CD4-positive, alpha-beta T cell (primary cell): Measurements from ENCODE around the gene SRA1. TPM values are rescaled to one million over a fixed set of nuclear protein-coding genes. Genes with fewer than 3 reads are reported as not detected.
A peak's percentile ranks its signal among the peaks of the same experiment; 100 is the strongest.

ENCODE experiments used
- ATAC-seq: fragments of 200-7000 bp; cut with Tn5 transposase; one replicate; pipeline ENCODE4 v1.10.0; 2022; ENCODE audit warnings: mild to moderate bottlenecking; ENCODE audit not compliant: poor library complexity
- CTCF ChIA-PET: fragments of 350-600 bp; sonication (Branson Sonifier 250); formaldehyde crosslinking; loops from one replicate; lab custom pipeline; 2021; ENCODE audit warnings: antibody characterized with exemption, inconsistent platforms; lab: Charles Lee
- POLR2A ChIA-PET: fragments of 350-600 bp; sonication (Branson Sonifier 250); formaldehyde crosslinking; loops from one replicate; lab custom pipeline; 2021; ENCODE audit warnings: antibody characterized with exemption, inconsistent platforms; lab: Charles Lee
- DNase-seq, 14 experiments: peaks; one replicate each; pipeline ENCODE4 v3.0.0-alpha.2; 2013 to 2020; ENCODE audit warnings: mixed read lengths in 2 of 14
- H3K27ac ChIP-seq, 2 donors: one replicate each; pipeline versions ENCODE4 v1.5.1 to v1.7.0; 2013; ENCODE audit warnings: low read length in 2 of 2, low read depth in 1 of 2, mild to moderate bottlenecking in 1 of 2
- H3K27me3 ChIP-seq, 2 experiments: 1 replicate in 1 of 2; 2 replicates in 1 of 2; pipeline versions ENCODE4 v1.6.1 to v1.7.0; 2013; ENCODE audit warnings: low read length in 2 of 2, control low read depth in 1 of 2, mild to moderate bottlenecking in 1 of 2, moderate library complexity in 1 of 2; ENCODE audit not compliant: insufficient read depth in 2 of 2, control insufficient read depth in 1 of 2
- H3K36me3 ChIP-seq: one replicate; pipeline ENCODE4 v1.6.1; 2013; ENCODE audit warnings: low read length, control low read depth; ENCODE audit not compliant: insufficient read depth
- H3K4me1 ChIP-seq: one replicate; pipeline ENCODE4 v1.6.1; 2013; ENCODE audit warnings: low read length, control low read depth; ENCODE audit not compliant: insufficient read depth
- H3K4me3 ChIP-seq: one replicate; pipeline ENCODE4 v1.5.1; 2013; ENCODE audit warnings: mild to moderate bottlenecking, low read length, moderate library complexity
- H3K9me3 ChIP-seq, 2 experiments: 1 replicate in 1 of 2; 2 replicates in 1 of 2; pipeline versions ENCODE4 v1.6.1 to v1.7.0; 2013; ENCODE audit warnings: low read length in 2 of 2, mild to moderate bottlenecking in 2 of 2, control low read depth in 1 of 2, moderate library complexity in 1 of 2; ENCODE audit not compliant: control insufficient read depth in 1 of 2, insufficient read depth in 1 of 2
- H3K27ac Mint-ChIP-seq: one replicate; pipeline ENCODE4 v1.8.0; 2020; ENCODE audit warnings: mixed read lengths
- H3K27me3 Mint-ChIP-seq: one replicate; pipeline ENCODE4 v1.8.0; 2021; ENCODE audit warnings: mixed read lengths
- H3K36me3 Mint-ChIP-seq: one replicate; pipeline ENCODE4 v1.8.0; 2021; ENCODE audit warnings: low read depth, mixed read lengths
- H3K4me1 Mint-ChIP-seq: one replicate; pipeline ENCODE4 v1.8.0; 2021; ENCODE audit warnings: low read depth, mixed read lengths
- H3K4me3 Mint-ChIP-seq: one replicate; pipeline ENCODE4 v1.8.0; 2020; ENCODE audit warnings: mild to moderate bottlenecking, mixed read lengths
- H3K9me3 Mint-ChIP-seq: one replicate; pipeline ENCODE4 v1.8.0; 2020; ENCODE audit warnings: mixed read lengths
- CTCF ChIP-seq: fragments of 200-600 bp; IDR thresholded peaks from one replicate; pipeline ENCODE4 v1.8.0; 2022; ENCODE audit warnings: antibody characterized with exemption, mild to moderate bottlenecking
- intact Hi-C, 2 experiments: fragments of 100-400 bp; cut with DNase I in 1 of 2; cut with micrococcal nuclease in 1 of 2; formaldehyde crosslinking; loops; one replicate each; pipeline versions ENCODE4 v1.15.1 to v1.9.0; 2023 to 2025; cut with DNase I, micrococcal nuclease
- total RNA-seq, 174 experiments: library from RNA in 2 of 174; stranded (reverse) in 2 of 174; gene quantifications; one replicate each; pipeline ENCODE4 v1.2.3 and lab custom pipeline; 2021 to 2026

SRA1 gene
- total RNA-seq, 2 experiments from 2014 or later: 30.9 to 31.6 TPM

GRCh38 chr5:140576776-140577201 lies 19.5 kb upstream of the SRA1 start:
- Histone ChIP-seq H3K27ac (no peak overlapping the region), H3K36me3 (no peaks in the 10 kb centered on the region), H3K27me3 (no peaks in the 10 kb centered on the region), H3K4me1 (peaks cover 5% of the 10 kb centered on the region), H3K9me3 (no peaks in the 10 kb centered on the region), H3K4me3 (no peak overlapping the region)
- ChIA-PET POLR2A (interaction anchor here (0.7 to 1.4 kb wide), 5 partner anchors 13 to 139 kb away, joined by 3 to 4 read pairs (median 3); partner anchors contain the start of genes APBB3, CD14, IK and NDUFA2), CTCF (no interaction called here)
- Mint-ChIP-seq H3K27me3 (no peaks in the 10 kb centered on the region), H3K27ac (no peak overlapping the region), H3K9me3 (no peaks in the 10 kb centered on the region), H3K4me3 (no peak overlapping the region), H3K4me1 (no peaks in the 10 kb centered on the region), H3K36me3 (no peaks in the 10 kb centered on the region)
- peak; percentile 75 for ATAC-seq
- TF ChIP-seq CTCF: no peak
- DNase-seq: no peak
- intact Hi-C loops: no loop called here

- Histone ChIP-seq H3K27me3 (no peaks in the 10 kb centered on the region), H3K27ac (no peak overlapping the region), H3K9me3 (no peaks in the 10 kb centered on the region), H3K4me1 (peaks cover 5% of the 10 kb centered on the region), H3K36me3 (peaks cover 5% of the 10 kb centered on the region), H3K4me3 (no peak overlapping the region)
- no peaks in the 10 kb centered on the region for H3K9me3 Mint-ChIP-seq
- H3K36me3 Mint-ChIP-seq: peaks cover 9% of the 10 kb centered on the region
- H3K4me1 Mint-ChIP-seq: peaks cover 7% of the 10 kb centered on the region
- H3K4me3 Mint-ChIP-seq: no peak overlapping the region
- ChIA-PET CTCF (no interaction called here), POLR2A (interaction anchor here (1.0 kb wide), 1 partner anchor 27 kb away, joined by 5 read pairs; no protein-coding TSS in a partner anchor)
- DNase-seq (peak in 2 of 14 experiments; percentile 38 to 51), ATAC-seq (no peak)
- TF ChIP-seq CTCF: no peak
- H3K27me3 Mint-ChIP-seq: no peaks in the 10 kb centered on the region
- no peak overlapping the region for H3K27ac Mint-ChIP-seq
- intact Hi-C loops: no loop called here
These were observed 18.0 kb upstream of the SRA1 start for GRCh38 chr5:140575309-140575708.

GRCh38 chr5:140574165-140574564 lies 16.9 kb upstream of the SRA1 start:
- Mint-ChIP-seq H3K4me1 (peaks cover 18% of the 10 kb centered on the region), H3K27ac (no peak overlapping the region), H3K36me3 (peaks cover 14% of the 10 kb centered on the region), H3K9me3 (no peaks in the 10 kb centered on the region), H3K4me3 (no peak overlapping the region), H3K27me3 (no peaks in the 10 kb centered on the region)
- DNase-seq (no peak), ATAC-seq (no peak)
- peaks cover 9% of the 10 kb centered on the region for H3K36me3 ChIP-seq
- no peak overlapping the region for H3K27ac ChIP-seq
- H3K4me3 ChIP-seq: no peak overlapping the region
- POLR2A ChIA-PET: interaction anchor here (0.5 kb wide), 1 partner anchor 88 kb away, joined by 3 read pairs; no protein-coding TSS in a partner anchor
- H3K9me3 ChIP-seq: no peaks in the 10 kb centered on the region
- intact Hi-C loops: no loop called here
- H3K4me1 ChIP-seq: peaks cover 15% of the 10 kb centered on the region
- CTCF ChIA-PET: no interaction called here
- no peak for TF ChIP-seq CTCF
- H3K27me3 ChIP-seq: no peaks in the 10 kb centered on the region
